SK-N-SH (cell line): ENCODE data around the gene MAPK10.

Experiments used
- CHD2 ChIP-seq: fragments of 150-350 bp; IDR thresholded peaks from 2 replicates; pipeline ENCODE4 v1.6.1; 2018; ENCODE audit warnings: low read length; ENCODE audit not compliant: partially characterized antibody
- CTCF ChIP-seq: fragments of 200-600 bp; sonication (generic); IDR thresholded peaks from 2 replicates; pipeline ENCODE4 v1.6.1; 2017; ENCODE audit warnings: antibody characterized with exemption, mild to moderate bottlenecking, moderate library complexity
- EP300 ChIP-seq, 2 experiments: IDR thresholded peaks; 2 replicates each; pipeline versions ENCODE4 v1.4.0 to v1.6.1; 2012; ENCODE audit warnings: borderline replicate concordance in 1 of 2, low read depth in 1 of 2, low read length in 1 of 2
- EZH2phosphoT487 ChIP-seq: fragments of 200-600 bp; sonication (generic); IDR thresholded peaks from 2 replicates; pipeline ENCODE4 v1.6.1; 2017; ENCODE audit warnings: low read depth, mixed run types, mild to moderate bottlenecking, antibody characterized with exemption, moderate library complexity, borderline replicate concordance
- FOXJ3 ChIP-seq: sonication (generic); formaldehyde crosslinking; IDR thresholded peaks from 2 replicates; pipeline ENCODE4 v1.5.1; 2020; ENCODE audit warnings: mild to moderate bottlenecking, missing genetic modification reagents
- GABPA ChIP-seq: IDR thresholded peaks from 2 replicates; pipeline ENCODE4 v1.4.0; 2012; ENCODE audit warnings: low read depth, mild to moderate bottlenecking
- GATA2 ChIP-seq: sonication (generic); formaldehyde crosslinking; IDR thresholded peaks from 2 replicates; pipeline ENCODE4 v1.5.0; 2020; ENCODE audit warnings: mild to moderate bottlenecking, missing genetic modification reagents
- POLR2AphosphoS5 ChIP-seq: IDR thresholded peaks from 2 replicates; pipeline ENCODE4 v1.6.1; 2012; ENCODE audit warnings: low read depth, low read length
- SIN3A ChIP-seq: IDR thresholded peaks from 2 replicates; pipeline ENCODE4 v1.6.1; 2012; ENCODE audit warnings: low read depth, mild to moderate bottlenecking, low read length, moderate library complexity, borderline replicate concordance
- USF1 ChIP-seq: IDR thresholded peaks from 2 replicates; pipeline ENCODE4 v1.4.0; 2012; ENCODE audit warnings: low read depth, borderline replicate concordance
- TF ChIP-seq, protein P1 (sequence below): fragments of 150-350 bp; IDR thresholded peaks from 2 replicates; pipeline ENCODE4 v1.6.1; 2017; ENCODE audit warnings: antibody characterized with exemption, low read length, low read depth, borderline replicate concordance
- TF ChIP-seq, protein P2 (sequence below): fragments of 150-350 bp; IDR thresholded peaks from 2 replicates; pipeline ENCODE4 v1.6.1; 2016; ENCODE audit warnings: mild to moderate bottlenecking, low read depth, low read length

DNA sequence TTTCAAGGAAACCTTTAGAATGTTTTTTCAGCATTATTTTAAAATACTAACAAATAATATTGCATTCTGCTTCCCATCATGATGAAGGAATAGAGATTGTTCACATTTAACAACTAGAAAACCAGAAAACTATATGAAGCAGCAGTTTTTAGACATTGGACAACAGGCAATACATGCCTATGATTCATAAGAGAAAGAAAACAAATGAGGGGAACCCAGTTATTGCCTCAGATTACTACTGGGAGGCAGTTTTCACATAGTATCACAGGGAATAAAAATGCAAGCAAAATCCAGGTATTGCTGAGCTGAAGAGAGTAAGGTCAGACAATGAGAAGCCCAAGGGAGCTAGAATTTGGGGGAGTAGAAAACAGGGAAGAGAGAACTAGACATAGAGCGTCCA lies 373.6 kb downstream of the MAPK10 start:
- TF ChIP-seq USF1 (no peak), CHD2 (no peak), CTCF (no peak), GABPA (no peak), GATA2 (no peak), FOXJ3 (no peak), EP300 (IDR thresholded peaks at IDR 0.05; ENCODE audit: borderline replicate concordance in 1 of 2, low read depth in 1 of 2, low read length in 1 of 2) (no peak), SIN3A (no peak), POLR2AphosphoS5 (no peak), EZH2phosphoT487 (no peak)
- TF ChIP-seq, protein P1, sequence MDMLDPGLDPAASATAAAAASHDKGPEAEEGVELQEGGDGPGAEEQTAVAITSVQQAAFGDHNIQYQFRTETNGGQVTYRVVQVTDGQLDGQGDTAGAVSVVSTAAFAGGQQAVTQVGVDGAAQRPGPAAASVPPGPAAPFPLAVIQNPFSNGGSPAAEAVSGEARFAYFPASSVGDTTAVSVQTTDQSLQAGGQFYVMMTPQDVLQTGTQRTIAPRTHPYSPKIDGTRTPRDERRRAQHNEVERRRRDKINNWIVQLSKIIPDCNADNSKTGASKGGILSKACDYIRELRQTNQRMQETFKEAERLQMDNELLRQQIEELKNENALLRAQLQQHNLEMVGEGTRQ: no peak
- TF ChIP-seq, protein P2, sequence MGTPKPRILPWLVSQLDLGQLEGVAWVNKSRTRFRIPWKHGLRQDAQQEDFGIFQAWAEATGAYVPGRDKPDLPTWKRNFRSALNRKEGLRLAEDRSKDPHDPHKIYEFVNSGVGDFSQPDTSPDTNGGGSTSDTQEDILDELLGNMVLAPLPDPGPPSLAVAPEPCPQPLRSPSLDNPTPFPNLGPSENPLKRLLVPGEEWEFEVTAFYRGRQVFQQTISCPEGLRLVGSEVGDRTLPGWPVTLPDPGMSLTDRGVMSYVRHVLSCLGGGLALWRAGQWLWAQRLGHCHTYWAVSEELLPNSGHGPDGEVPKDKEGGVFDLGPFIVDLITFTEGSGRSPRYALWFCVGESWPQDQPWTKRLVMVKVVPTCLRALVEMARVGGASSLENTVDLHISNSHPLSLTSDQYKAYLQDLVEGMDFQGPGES: no peak
